Inferior parietal cortex (tissue), 1 donor: ENCODE results near the gene GPRC5C.
"Not testable (repeated sequence)": the region's sequence is repeated elsewhere in the genome, so short reads cannot be mapped to it uniquely, and the experiment has no call there.

ENCODE experiments used
- DNase-seq: peaks from one replicate; pipeline ENCODE4 v3.0.0-alpha.2; 2016; ENCODE audit errors: extremely low spot score

The GPRC5C gene

DNA sequence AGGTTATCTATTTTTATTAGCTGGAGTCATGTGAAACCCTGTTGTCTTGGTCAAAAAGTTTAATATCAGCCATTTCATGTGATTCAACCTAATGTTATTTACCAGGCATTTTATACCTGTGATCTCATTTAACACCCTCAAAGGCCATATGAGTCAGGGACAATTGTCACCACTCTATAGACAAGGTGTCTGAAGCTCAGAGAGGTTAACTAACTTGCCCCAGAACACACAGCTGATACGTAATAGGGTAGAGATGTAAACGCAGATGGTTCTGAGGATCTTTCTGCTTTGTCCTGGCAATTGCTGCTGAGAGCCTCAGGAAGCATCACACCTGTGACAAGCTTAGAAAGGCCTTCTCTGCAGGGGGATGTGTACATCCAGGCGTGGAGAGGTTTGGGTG is 39.5 kb downstream of the GPRC5C start:
- DNase-seq, result no peak

DNA sequence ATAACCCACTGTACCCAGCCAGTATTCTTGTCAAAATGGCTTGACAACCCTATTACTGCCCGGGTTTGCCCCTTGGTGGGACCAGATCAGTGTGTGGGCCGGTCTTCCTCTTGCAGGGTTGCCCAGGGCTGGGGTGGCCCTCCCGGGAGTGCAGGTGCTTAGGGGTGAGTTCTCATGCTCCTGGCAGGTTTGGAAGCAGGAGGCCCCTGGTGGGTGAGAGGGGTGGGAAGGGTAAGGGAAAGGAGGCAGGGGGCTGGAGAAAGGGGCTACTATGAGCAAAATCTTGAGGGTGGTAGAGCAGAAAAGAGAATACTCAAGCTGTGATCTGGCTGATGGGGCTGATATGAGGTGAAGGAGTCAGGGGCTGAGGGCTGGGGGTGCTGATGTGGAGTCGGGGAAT is 41.0 kb downstream of the GPRC5C start:
- no peak for DNase-seq

DNA sequence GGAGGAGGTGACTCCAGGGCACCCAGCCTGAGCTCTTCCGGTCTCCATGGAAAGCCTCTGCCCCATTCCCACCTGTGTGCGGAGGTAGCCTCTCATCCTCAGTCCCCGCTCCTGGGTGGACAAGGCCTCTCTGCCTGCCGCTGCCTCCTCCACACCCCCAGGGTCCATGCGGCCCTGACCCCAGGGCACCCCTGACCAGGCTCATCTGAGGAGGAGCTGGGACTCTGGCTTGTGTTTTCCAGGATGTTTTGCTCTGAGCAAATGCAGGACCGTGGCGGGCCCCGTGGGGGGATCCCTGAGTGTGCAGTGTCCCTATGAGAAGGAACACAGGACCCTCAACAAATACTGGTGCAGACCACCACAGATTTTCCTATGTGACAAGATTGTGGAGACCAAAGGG is 41.4 kb downstream of the GPRC5C start:
- DNase-seq, result no peak

DNA sequence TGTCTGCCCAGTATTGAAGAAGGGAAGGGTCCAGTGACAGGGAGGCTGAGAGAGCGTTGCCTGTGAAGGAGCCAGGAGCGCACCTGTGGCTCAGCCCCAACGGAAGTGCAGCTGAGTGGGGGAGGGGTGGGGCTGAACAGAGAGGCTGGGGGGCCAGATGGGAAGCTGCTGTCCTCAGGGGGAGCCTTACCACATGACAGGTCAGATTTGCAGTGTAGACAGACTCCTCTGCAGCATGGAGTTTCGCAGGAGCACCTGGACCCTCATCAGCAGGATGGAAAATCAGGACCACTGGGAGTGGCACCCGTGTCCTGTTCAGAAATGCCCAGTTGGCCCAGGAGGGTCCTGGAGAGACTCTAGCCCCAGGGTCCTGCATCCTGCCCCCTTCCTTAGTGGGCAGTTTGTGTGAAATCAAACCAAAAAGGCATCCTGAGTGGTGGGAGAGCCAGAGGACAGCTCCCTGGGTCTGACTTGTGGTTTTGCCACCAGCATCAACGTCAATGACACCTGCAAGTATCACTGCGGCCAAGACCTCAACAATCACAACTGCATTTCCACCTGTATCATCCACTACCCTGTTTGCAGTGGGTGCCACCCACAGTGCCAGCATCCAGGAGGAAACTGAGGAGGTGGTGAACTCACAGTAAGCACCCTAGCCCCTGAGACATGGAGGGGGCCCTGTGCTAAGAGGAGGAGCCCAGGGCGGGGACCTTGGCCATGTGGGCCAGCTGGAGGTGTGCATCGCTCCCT is 42.3 kb downstream of the GPRC5C start:
- no peak for DNase-seq

DNA sequence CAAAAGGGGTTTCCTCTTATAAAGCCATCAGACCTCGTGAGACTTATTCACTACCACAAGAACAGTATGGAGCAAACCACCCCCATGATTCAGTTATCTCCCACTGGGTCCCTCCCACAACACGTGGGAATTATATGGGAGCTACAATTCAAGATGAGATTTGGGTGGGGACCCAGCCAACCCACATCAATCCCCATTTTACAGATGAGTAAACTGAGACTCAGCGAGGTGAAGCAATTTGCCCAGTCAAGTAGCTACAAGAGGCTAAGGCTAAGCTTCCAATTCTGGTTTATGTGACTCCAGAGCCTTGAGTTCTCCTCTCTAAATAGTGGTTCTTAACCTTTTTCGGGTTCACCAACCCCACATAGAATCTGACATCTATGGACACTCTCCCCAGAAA is 43.3 kb downstream of the GPRC5C start:
- DNase-seq, result no peak

DNA sequence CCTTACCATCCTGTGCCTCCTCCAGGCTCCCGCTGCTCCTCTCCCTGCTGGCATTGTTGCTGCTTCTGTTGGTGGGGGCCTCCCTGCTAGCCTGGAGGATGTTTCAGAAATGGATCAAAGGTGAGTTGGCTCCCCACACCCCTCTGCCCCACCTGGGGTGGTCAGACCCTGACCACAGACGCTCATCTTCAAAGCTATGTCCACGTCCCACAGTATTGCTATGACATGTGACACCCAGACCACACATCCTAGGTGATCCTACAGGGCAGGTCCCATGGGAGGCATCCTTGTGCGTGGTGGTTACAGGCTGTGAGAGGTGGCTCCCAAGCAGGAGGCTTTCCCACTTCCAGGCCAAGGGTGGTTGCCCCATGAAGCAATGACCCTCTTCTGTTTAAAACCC is 45.5 kb downstream of the GPRC5C start:
- DNase-seq, result no peak

DNA sequence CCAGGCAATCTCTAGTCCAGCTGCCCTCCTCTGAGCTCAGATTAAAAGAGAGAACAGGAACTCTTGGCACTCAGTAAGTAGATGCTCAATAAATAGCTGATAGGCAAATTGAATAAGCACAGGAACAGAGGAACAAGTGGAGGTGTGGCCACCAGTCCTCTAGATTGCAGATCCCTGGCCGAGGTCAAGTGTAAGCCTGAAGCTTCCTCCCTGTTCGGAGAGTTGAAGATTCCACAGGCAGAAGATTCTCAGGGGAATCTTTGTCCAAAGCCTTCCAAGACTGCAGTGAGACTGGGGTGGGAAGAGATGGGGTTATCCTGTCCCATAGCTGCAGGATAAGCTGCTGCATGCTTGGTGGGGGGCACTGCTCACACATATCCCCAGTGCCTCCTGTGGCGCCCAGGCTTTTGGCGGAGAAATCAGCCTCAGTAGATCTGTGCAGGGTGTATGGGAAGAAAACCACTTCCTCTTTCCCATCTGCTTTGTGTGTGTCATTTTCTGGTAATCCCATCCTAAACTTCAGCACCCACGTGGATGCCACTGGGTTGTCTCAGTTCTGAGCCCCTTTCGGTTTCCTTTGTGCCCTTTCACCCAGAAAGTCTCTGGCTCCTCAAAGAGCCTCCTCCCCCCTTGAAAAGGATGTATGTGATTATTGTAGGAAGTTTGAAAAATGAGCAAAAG is 46.7 kb downstream of the GPRC5C start:
- no peak for DNase-seq

DNA sequence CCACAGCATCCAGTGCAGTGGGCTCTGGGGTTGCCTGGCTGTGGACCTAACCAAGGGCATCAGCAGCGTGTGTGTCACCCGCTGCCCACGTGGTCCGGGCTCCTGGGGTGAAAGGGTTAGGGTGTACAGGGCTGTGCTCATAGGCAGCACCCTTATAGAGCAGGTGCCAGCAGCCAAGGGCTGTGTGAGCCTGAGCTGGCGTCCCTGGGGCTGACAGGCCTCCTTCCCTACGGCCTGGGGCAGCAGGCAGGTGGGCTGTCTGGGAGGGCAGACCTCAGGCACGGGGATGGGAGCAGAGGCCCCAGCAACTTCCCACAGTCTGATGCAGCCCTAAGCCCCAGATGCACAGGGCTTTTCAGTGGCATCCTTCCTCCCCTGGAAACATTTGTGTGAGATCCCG is 48.4 kb downstream of the GPRC5C start:
- no peak for DNase-seq

DNA sequence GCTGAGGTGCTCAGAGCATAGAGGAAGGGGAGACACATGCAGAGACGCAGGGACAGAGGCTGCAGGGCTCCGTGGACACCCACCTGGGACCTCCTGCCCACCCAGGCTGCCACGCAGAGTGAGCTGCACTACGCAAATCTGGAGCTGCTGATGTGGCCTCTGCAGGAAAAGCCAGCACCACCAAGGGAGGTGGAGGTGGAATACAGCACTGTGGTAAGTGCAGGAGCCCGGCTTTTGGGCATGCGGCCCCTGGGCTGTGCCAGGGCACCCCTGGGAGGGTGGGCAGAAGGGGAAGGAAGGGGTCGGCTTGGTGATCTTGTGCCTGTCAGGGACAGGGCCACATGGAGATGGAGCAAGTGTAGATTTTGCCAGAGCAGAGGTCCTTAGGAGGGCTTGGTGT is 49.7 kb downstream of the GPRC5C start:
- no peak for DNase-seq

DNA sequence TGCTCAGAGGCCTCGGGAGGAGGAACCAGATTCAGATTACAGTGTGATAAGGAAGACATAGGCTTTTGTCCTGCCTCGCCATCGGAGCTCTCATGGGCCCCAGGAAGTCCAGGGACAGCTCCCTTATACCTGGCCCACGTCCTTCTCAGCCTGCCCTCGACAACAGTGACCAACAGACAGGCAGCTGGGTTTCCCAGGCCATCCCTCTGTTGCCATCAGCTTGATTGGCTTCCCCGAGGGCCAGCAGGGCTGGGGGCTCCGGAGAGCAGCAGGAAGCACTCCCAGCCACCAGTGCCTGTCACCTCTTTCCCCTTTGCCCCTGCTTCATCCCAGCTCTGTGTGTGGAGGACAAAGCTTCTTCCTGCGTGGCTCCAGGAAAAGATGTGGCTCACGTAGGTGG is 52.2 kb downstream of the GPRC5C start:
- no peak for DNase-seq

DNA sequence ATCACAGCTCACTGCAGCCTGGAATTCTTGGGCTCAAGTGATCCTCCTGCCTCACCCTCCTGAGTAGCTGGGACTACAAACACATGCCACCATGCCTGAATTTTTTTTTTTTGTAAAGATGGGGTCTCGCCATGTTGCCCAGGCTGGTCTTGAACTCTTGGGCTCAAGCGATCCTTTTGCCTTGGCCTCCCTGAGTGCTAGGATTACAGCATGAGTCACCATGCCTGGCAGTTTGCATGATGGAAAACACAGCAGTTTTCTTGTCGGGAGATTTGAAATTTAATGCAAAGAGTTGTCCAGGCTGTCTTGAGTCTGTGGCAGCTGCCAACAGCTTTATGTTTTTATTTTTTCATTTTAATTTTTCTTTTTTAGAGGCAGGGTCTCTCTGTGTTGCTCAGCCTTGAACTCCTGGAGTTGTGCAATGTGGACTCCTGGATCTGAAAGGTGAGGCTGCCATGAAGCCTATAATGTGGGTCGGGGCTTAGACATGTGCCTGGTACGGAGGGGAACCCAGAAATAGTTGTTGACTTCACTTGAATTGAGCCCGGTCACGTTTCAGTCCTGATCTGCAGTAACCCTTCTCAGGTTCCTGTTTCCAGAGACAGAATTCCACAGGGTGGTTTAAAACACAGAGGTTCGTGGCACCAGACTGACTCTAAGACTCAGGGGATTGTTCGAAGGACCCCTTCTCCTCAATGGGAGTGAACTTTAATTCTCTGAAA is 53.3 kb downstream of the GPRC5C start:
- DNase-seq, result no peak

DNA sequence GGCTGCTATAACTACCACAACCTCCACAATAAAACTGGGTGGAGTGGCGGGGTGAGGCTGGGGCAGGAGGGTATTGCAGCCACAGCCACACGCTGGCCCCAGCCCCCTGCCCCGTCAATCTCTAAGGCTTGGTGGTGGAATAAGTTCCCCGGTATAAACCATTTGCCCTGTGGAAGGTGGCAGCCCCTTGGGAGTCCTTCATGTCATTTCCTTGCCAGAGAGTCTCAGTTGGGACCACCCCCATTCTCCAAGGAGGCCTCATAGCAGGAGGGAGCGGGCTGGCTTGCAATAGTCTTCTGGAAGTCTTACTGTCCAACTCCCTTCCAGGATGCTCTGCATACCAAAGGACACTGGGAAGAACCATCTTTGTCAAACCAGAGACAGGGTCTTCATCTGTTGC is 54.0 kb downstream of the GPRC5C start:
- DNase-seq, result no peak

DNA sequence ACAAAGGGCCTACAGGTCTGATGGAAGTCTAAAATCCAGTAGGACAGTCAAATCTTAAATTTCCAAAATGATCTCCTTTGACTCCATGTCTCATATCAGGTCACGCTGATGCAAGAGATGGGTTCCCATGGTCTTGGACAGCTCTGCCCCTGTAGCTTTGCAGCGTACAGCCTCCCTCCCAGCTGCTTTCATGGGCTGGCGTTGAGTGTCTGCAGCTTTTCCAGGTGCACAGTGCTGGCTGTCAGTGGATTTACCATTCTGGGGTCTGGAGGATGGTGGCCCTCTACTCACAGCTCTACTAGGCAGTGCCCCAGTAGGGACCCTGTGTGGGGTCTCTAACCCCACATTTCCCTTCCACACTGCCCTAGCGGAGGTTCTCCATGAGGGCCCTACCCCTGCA is 56.4 kb downstream of the GPRC5C start:
- not testable (repeated sequence) for DNase-seq

DNA sequence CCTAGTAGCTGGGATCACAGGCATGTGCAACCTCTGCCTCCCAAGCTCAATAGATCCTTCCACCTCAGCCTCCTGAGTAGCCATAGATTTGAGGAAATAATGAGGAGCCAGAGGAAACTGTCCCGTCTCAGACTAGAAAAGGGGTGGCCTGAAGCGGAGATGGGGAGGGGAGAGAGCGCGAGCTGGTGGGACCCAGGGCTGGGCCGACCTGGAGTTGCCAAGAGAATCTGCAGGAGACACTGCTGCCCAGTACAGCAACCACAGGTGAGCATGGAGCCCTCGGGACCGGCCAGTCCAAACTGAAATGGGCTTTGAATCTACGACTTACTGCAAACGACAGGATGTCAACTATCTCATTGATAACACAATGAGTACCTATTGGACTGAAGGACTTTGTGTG is 58.8 kb downstream of the GPRC5C start:
- no peak for DNase-seq

DNA sequence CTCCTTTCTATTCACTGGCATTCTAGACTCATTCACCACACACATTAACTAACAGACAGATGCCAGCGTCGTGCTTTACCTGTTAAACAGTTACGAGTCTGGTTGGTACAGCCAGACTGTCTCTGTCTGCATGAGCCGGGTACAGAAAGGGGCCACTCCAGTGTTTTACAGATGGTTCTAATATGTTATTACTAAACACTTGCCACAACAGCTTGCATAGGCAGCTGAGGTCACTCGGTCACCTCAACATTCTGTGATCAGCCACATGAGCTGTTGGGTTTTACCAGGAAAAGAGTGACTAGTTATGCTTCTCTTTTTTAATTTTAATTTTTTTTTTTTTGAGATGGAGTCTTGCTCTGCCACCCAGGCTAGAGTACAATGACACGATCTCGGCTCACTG is 59.7 kb downstream of the GPRC5C start:
- no peak for DNase-seq

DNA sequence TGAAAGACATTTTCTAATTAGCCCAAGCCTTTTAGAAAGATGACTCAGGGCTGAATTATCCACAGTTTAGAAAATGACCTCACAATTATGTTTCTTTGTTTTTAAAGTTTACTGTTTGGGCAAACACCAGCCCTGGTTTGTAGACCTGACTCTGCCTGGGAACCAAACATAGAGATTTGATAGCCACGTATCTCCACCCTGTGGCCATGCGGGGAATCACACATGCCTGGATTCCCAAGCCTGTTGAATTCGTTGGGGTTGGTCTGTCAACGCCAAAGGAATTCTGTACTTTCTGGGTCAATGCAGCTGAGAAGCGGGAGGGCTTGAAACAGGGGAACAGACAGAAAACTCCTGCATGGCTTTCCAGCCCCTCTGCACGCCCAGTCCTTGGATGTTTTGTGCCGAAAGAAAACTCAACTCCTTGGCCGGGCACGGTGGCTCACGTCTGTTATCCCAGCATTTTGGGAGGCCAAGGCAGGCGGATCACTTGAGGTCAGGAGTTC is 61.5 kb downstream of the GPRC5C start:
- peak; percentile 85 for DNase-seq
